ENCODE measurements around the gene RBM12.

DNA sequence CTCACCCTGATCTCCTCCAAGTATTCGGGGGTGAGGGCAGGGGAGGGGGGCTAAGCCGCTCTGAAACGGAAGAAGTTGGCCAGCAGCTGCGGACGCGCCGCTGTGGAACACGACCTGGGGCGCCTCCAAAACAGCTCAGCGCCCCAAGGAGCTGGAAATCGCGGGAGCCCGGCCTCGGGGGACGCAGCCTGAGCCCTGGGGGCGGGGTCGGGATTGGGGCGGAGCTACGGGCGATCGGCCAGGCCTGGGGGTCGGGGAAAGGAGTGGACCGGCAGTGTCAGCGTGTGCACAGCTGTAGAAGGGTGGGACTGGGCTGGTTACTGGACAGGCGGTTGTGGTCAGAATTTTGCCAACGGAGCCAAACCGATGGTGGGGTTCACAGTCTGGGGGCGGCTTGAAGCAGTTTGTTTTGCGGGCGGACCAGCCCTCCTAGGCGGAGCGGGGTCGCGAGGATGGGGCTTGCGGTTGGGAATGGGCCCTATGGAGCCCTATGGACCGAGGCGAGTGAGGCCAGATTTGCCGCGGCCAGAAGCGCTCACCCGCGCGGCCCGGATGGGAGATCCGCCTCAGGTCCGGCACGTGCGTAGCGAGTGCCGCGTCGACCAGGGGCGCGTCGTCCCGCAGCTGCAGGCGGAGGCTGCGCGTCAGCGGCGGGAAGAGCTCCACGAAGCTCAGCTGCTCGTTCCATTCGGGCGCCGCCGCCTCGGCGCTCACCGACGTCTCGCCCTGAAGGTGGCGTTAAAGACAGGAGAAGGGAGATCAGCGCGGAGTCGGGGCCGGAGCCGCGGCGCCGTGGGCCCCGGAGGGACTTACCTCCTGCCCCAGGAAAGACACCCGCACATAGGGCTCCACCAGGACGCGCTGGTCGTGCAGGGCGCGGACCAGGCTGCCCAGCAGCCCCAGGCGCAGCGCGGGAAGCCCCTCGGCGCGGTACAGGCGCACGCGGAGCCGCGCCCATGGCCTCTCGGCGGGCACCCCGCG lies 63.4 kb downstream of the RBM12 start:
- no peak for TF ChIP-seq POLR2A (IDR thresholded peaks at IDR 0.05; ENCODE audit: low read length)
- no peak for TF ChIP-seq GATA1 (IDR thresholded peaks at IDR 0.05; ENCODE audit: low read depth, low read length)
